Kidney (tissue), 14 donors: ENCODE data around the gene ITPR1. TPM values are rescaled to one million over a fixed set of nuclear protein-coding genes. Genes with fewer than 3 reads are reported as not detected.

Experiments used
- DNase-seq, 5 donors: peaks; one replicate each; pipeline ENCODE4 v3.0.0-alpha.2; 2013 to 2020
- FAIRE-seq: peaks from 2 replicates; lab custom pipeline; 2012; peaks lifted over from hg19 to GRCh38; lab: Jason Lieb, UNC
- H3K27ac ChIP-seq, 2 donors: one replicate each; pipeline ENCODE4 v1.7.0; 2013; ENCODE audit warnings: low read depth in 2 of 2, low read length in 2 of 2, inconsistent platforms in 1 of 2
- H3K27me3 ChIP-seq: one replicate; pipeline ENCODE4 v1.7.1; 2013; ENCODE audit warnings: low read length, inconsistent platforms; ENCODE audit not compliant: control insufficient read depth, insufficient read depth
- H3K36me3 ChIP-seq, 3 donors: one replicate each; pipeline versions ENCODE4 v1.7.0 to v1.7.1; 2013; ENCODE audit warnings: low read length in 3 of 3, control low read depth in 1 of 3, inconsistent platforms in 1 of 3; ENCODE audit not compliant: insufficient read depth in 3 of 3, control insufficient read depth in 2 of 3
- H3K4me1 ChIP-seq, 3 donors: one replicate each; pipeline versions ENCODE4 v1.7.0 to v1.7.1; 2013; ENCODE audit warnings: low read length in 3 of 3, inconsistent platforms in 1 of 3, low read depth in 1 of 3; ENCODE audit not compliant: control insufficient read depth in 2 of 3, insufficient read depth in 2 of 3
- H3K4me3 ChIP-seq, 3 donors: one replicate each; pipeline versions ENCODE4 v1.7.0 to v1.8.1; 2013; ENCODE audit warnings: low read length in 3 of 3, control low read depth in 1 of 3, inconsistent platforms in 1 of 3
- H3K9ac ChIP-seq, 3 donors: one replicate each; pipeline versions ENCODE4 v1.7.0 to v1.7.1; 2013; ENCODE audit warnings: low read length in 3 of 3, control low read depth in 1 of 3, inconsistent platforms in 1 of 3
- H3K9me3 ChIP-seq, 3 donors: one replicate each; pipeline versions ENCODE4 v1.7.0 to v1.7.1; 2013; ENCODE audit warnings: low read length in 3 of 3, control low read depth in 1 of 3, inconsistent platforms in 1 of 3; ENCODE audit not compliant: control insufficient read depth in 2 of 3, insufficient read depth in 1 of 3
- CTCF ChIP-seq: IDR thresholded peaks from 3 replicates; pipeline ENCODE4 v1.5.1; 2012; ENCODE audit warnings: mild to moderate bottlenecking, moderate library complexity, borderline replicate concordance; ENCODE audit not compliant: insufficient read depth; ENCODE audit errors: extremely low read depth
- intact Hi-C: fragments of 100-400 bp; cut with DNase I; formaldehyde crosslinking; loops from one replicate; pipeline ENCODE4 v1.11.1; 2022
- polyA plus RNA-seq: library from polyadenylated mRNA; stranded (reverse); fragments of 350-450 nt; fragmentation: Illumina TruSeq; extraction: RNeasy Lipid Tissue Mini Kit (QIAGEN cat#74804); gene quantifications from one replicate; pipeline ENCODE4 v1.2.3, GENCODE V29; 2014; ENCODE audit warnings: low read depth, low replicate concordance; ENCODE audit not compliant: insufficient read depth
- total RNA-seq: library from RNA; stranded (reverse); fragmentation: NEBNext Ultra II Directional; extraction: Animal tissue kit (Norgen Biotek cat#: 25700); gene quantifications from one replicate; pipeline ENCODE4 v1.2.1, GENCODE V29; 2021
- donor health status: control.
- donor health status: control.
- donor health status: control.
- donor health status: control.
- donor health status: control.
- donor health status: DM: yes; HTN: yes; CAD: no.
- donor health status: Normal renal cell carcinoma (clear cell type).

ITPR1 gene
- total and polyA plus RNA-seq, 2 donors from 2014 or later: 30.2 to 81.2 TPM

- no peak overlapping the region for H3K4me3 ChIP-seq
- peak; percentile 79 for TF ChIP-seq CTCF
- peaks cover 0 to 3% (median 0%) of the 10 kb centered on the region in 3 donors for H3K4me1 ChIP-seq
- H3K27me3 ChIP-seq: no peaks in the 10 kb centered on the region
- DNase-seq: peak in 2 of 5 donors; percentile 86
- H3K27ac ChIP-seq: no peak overlapping the region
- no peak overlapping the region for H3K9ac ChIP-seq
- peaks cover 0 to 2% (median 0%) of the 10 kb centered on the region in 3 donors for H3K36me3 ChIP-seq
- FAIRE-seq: no peak
- intact Hi-C loops: loop anchor here (10.0 kb wide), 1 partner anchor 279 kb away; no protein-coding TSS in a partner anchor
- no peaks in the 10 kb centered on the region for H3K9me3 ChIP-seq
These were observed 140.2 kb downstream of the ITPR1 start for GRCh38 chr3:4633078-4634004.

- no peak for FAIRE-seq
- no peak for DNase-seq
- H3K4me3 ChIP-seq: no peak overlapping the region
- no peaks in the 10 kb centered on the region for H3K4me1 ChIP-seq
- H3K9ac ChIP-seq: no peak overlapping the region
- H3K27ac ChIP-seq: no peak overlapping the region
- no peak for TF ChIP-seq CTCF
- H3K36me3 ChIP-seq: no peaks in the 10 kb centered on the region
- H3K27me3 ChIP-seq: no peaks in the 10 kb centered on the region
- intact Hi-C loops: loop anchor here (10.0 kb wide), 1 partner anchor 280 kb away; no protein-coding TSS in a partner anchor
- H3K9me3 ChIP-seq: no peaks in the 10 kb centered on the region
These were observed 141.7 kb downstream of the ITPR1 start for GRCh38 chr3:4634894-4635293.

- Histone ChIP-seq H3K9me3 (no peaks in the 10 kb centered on the region), H3K4me3 (no peak overlapping the region), H3K27ac (no peak overlapping the region), H3K36me3 (peaks cover 0 to 4% (median 3%) of the 10 kb centered on the region in 3 donors), H3K4me1 (no peaks in the 10 kb centered on the region), H3K27me3 (no peaks in the 10 kb centered on the region), H3K9ac (no peak overlapping the region)
- FAIRE-seq (no peak), DNase-seq (no peak)
- intact Hi-C loops: loop anchor here (10.0 kb wide), 1 partner anchor 282 kb away; no protein-coding TSS in a partner anchor
- no peak for TF ChIP-seq CTCF
These were observed 144.1 kb downstream of the ITPR1 start for GRCh38 chr3:4637265-4637664.
